Glutamatergic neuron (in vitro differentiated cells): ENCODE data around the gene ODF4. TPM values are rescaled to one million over a fixed set of nuclear protein-coding genes. Genes with fewer than 3 reads are reported as not detected.

Source experiments
- DNase-seq: peaks from one replicate; pipeline ENCODE4 v3.0.0; 2022
- H3K27ac Mint-ChIP-seq: one replicate; pipeline ENCODE4 v1.8.0; 2020; ENCODE audit warnings: mild to moderate bottlenecking, mixed read lengths, inconsistent platforms; ENCODE audit not compliant: unreplicated experiment
- H3K27me3 Mint-ChIP-seq: one replicate; pipeline ENCODE4 v1.8.0; 2020; ENCODE audit warnings: mild to moderate bottlenecking, moderate library complexity, mixed read lengths, inconsistent platforms; ENCODE audit not compliant: unreplicated experiment
- H3K36me3 Mint-ChIP-seq: one replicate; pipeline ENCODE4 v1.8.0; 2020; ENCODE audit warnings: mild to moderate bottlenecking, mixed read lengths, inconsistent platforms; ENCODE audit not compliant: unreplicated experiment
- H3K4me1 Mint-ChIP-seq: one replicate; pipeline ENCODE4 v1.8.0; 2020; ENCODE audit warnings: mild to moderate bottlenecking, low read depth, mixed read lengths, inconsistent platforms; ENCODE audit not compliant: unreplicated experiment
- H3K4me3 Mint-ChIP-seq: one replicate; pipeline ENCODE4 v1.8.0; 2020; ENCODE audit warnings: mild to moderate bottlenecking, mixed read lengths, inconsistent platforms; ENCODE audit not compliant: unreplicated experiment
- H3K9me3 Mint-ChIP-seq: one replicate; pipeline ENCODE4 v1.8.0; 2020; ENCODE audit warnings: mild to moderate bottlenecking, moderate library complexity, mixed read lengths, inconsistent platforms; ENCODE audit not compliant: unreplicated experiment
- total RNA-seq: library from RNA; stranded (reverse); fragmentation: NEBNext Ultra II Directional; extraction: Animal tissue kit (Norgen Biotek cat#: 25700); gene quantifications from one replicate; pipeline ENCODE4 v1.2.1, GENCODE V29; 2021; ENCODE audit not compliant: unreplicated experiment
- TF ChIP-seq, protein P1 (sequence below): fragments of 200-600 bp; sonication (generic); IDR thresholded peaks from one replicate; pipeline ENCODE4 v1.5.0; 2021; ENCODE audit not compliant: partially characterized antibody, unreplicated experiment

The ODF4 gene
- total RNA-seq, 1 donor from 2014 or later = not detected

DNA sequence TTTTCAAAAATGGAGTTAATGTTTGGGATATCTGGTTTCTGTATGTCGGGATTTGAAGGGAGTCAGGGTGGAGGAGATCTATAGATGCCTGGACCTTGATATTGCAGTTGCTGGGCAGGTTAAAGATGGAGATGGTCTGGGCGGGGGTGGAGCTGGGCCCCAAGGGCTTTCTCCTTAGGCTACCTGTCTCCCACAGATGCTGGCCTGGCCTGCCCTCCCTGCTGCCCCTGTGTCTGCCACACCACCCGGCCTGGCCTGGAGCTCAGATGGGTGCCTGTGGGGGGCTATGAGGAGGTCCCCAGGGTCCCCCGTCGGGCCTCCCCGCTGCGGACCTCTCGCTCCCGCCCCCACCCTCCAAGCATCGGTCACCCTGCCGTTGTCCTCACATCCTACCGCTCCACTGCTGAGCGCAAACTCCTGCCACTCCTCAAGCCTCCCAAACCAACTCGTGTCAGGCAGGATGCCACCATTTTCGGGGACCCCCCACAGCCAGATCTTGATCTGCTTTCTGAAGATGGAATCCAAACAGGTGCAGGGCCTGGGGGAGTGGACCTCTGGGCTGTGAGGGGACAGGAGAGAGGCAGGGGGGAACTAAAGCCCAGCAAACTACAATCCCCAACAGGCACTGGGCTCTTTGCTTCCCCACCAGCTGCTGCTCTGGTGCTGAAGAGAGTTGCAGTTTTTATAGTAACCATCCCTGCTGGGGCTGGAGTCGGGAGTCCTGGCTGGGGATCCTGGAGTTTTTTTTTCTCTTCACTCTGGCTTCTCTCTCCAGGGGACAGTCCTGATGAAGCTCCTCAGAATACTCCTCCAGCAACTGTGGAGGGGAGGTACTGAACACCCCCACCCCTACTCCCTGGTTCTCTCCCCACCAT is 26.7 kb upstream of the ODF4 start:
- H3K27ac Mint-ChIP-seq = no peak overlapping the region
- DNase-seq = no peak
- no peaks in the 10 kb centered on the region for H3K36me3 Mint-ChIP-seq
- H3K9me3 Mint-ChIP-seq = no peaks in the 10 kb centered on the region
- TF ChIP-seq, protein P1, sequence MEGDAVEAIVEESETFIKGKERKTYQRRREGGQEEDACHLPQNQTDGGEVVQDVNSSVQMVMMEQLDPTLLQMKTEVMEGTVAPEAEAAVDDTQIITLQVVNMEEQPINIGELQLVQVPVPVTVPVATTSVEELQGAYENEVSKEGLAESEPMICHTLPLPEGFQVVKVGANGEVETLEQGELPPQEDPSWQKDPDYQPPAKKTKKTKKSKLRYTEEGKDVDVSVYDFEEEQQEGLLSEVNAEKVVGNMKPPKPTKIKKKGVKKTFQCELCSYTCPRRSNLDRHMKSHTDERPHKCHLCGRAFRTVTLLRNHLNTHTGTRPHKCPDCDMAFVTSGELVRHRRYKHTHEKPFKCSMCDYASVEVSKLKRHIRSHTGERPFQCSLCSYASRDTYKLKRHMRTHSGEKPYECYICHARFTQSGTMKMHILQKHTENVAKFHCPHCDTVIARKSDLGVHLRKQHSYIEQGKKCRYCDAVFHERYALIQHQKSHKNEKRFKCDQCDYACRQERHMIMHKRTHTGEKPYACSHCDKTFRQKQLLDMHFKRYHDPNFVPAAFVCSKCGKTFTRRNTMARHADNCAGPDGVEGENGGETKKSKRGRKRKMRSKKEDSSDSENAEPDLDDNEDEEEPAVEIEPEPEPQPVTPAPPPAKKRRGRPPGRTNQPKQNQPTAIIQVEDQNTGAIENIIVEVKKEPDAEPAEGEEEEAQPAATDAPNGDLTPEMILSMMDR = no peak
- H3K4me3 Mint-ChIP-seq = no peak overlapping the region
- H3K4me1 Mint-ChIP-seq = peaks cover 7% of the 10 kb centered on the region
- peaks cover 11% of the 10 kb centered on the region for H3K27me3 Mint-ChIP-seq

DNA sequence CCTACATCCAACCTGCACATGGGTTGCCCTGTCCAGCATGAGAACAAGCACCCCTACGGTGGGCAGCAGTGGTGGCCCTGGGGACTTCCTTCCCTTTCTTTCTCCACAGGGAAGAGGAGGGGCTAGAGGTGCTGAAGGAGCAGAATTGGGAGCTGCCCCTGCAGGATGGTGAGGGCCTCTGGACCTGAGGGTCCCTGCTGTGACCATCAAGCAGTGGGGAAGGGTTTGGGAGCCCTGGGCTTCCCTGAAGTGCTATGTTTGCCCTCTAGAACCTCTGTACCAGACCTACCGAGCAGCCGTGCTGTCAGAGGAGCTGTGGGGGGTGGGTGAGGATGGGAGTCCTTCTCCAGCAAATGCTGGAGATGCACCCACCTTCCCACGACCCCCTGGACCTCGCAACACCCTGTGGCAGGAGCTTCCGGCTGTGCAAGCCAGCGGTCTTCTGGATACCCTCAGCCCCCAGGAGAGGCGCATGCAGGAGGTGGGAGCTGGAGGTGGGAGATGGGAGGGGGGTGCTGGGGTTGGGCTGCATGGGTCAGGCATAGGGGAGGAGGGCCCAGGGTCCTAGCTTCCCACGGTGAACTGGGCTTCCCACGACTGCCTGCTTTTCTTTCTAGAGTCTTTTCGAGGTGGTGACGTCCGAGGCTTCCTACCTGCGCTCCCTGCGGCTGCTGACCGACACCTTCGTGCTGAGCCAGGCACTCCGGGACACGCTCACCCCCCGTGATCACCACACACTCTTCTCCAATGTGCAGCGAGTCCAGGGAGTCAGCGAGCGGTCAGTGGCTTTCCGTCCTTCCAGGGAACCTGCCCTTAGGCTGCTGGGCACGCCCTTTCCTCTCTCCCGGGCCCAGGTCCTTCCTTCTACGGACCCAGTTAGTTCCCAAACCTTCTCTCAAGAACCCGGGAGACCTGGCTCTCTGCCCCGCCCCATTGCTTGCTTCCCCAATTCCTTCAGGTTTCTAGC is 24.6 kb upstream of the ODF4 start:
- Mint-ChIP-seq H3K36me3 (peaks cover 3% of the 10 kb centered on the region), H3K4me1 (peaks cover 6% of the 10 kb centered on the region), H3K4me3 (peak overlapping the region; percentile 81), H3K9me3 (peaks cover 2% of the 10 kb centered on the region), H3K27me3 (peaks cover 11% of the 10 kb centered on the region), H3K27ac (no peak overlapping the region)
- no peak for DNase-seq
- TF ChIP-seq, protein P1 = no peak

DNA sequence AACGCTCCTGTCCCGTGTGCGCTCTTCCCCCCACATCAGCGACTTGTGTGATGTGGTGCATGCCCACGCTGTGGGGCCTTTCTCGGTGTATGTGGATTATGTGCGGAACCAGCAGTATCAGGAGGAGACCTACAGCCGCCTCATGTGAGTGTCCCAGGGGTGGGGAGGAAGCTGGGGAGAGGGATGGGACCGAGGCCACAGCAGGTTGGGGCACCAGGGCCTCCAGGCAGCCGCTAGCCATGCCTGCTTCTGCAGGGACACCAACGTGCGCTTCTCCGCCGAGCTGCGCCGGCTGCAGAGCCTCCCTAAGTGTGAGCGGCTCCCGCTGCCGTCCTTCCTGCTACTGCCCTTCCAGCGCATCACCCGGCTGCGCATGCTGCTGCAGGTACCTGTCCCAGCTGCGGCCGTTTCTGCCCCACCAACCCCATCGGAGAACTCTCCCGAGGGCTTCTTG is 23.8 kb upstream of the ODF4 start:
- Mint-ChIP-seq H3K36me3 (peaks cover 5% of the 10 kb centered on the region), H3K4me1 (peaks cover 6% of the 10 kb centered on the region), H3K9me3 (peaks cover 5% of the 10 kb centered on the region), H3K4me3 (peak overlapping the region; percentile 81), H3K27me3 (peaks cover 14% of the 10 kb centered on the region), H3K27ac (no peak overlapping the region)
- DNase-seq = peak; percentile 44
- TF ChIP-seq, protein P1 = no peak

DNA sequence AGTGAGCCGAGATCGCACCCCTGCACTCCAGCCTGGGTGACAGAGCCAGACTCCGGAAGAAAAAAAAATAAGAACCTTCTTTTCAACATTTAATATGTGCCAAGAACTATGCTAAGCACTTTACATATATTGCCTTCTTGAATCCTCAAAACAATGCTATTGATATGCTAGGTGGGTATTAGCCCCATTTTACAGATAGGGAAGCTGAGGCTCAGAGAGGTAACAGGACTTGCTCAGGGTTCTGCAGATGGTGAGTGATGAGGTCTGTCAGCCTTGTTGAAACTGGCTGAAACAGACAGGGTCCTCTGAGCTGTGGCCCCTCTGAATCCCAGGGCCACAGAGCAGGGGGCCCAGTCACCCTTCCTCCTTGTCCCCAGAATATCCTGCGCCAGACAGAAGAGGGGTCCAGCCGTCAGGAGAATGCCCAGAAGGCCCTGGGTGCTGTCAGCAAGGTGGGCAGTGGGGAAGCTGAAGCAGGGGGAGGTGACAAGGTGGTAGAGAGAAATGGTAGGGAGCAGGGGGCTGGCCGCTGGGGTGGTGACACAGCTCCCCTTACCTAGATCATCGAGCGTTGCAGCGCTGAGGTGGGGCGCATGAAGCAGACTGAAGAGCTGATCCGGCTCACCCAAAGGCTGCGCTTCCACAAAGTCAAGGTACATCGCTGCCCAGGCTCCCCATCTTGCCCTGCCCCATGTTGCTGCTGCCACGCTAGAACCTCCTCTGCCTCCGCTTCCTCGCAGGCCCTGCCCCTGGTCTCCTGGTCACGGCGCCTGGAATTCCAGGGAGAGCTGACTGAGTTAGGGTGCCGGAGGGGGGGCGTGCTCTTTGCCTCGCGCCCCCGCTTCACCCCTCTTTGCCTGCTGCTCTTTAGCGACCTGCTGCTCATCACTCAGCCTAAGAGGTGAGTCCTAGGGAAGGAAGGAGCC is 21.4 kb upstream of the ODF4 start:
- DNase-seq = no peak
- H3K27ac Mint-ChIP-seq = no peak overlapping the region
- TF ChIP-seq, protein P1 = no peak
- H3K4me3 Mint-ChIP-seq = no peak overlapping the region
- peaks cover 7% of the 10 kb centered on the region for H3K4me1 Mint-ChIP-seq
- H3K9me3 Mint-ChIP-seq = peaks cover 7% of the 10 kb centered on the region
- peaks cover 5% of the 10 kb centered on the region for H3K36me3 Mint-ChIP-seq
- peaks cover 15% of the 10 kb centered on the region for H3K27me3 Mint-ChIP-seq
